Uterus (tissue), 4 donors: Measurements from ENCODE around the gene LHPP. TPM values are rescaled to one million over a fixed set of nuclear protein-coding genes. Genes with fewer than 3 reads are reported as not detected.
A peak's percentile ranks its signal among the peaks of the same experiment; 100 is the strongest.

ENCODE experiments used
- DNase-seq, 2 donors: peaks; one replicate each; pipeline ENCODE4 v3.0.0-alpha.2; 2019 to 2020
- H3K27ac ChIP-seq, 2 donors: fragments of 200-600 bp; sonication (generic); 1 replicate in 1 of 2; 2 replicates in 1 of 2; pipeline ENCODE4 v1.5.1; 2016 to 2018
- H3K27me3 ChIP-seq, 2 donors: fragments of 200-600 bp; sonication (generic); one replicate each; pipeline ENCODE4 v1.5.1; 2018 to 2019; ENCODE audit warnings: control low read depth in 1 of 2
- H3K36me3 ChIP-seq, 2 donors: fragments of 200-600 bp; sonication (generic); one replicate each; pipeline ENCODE4 v1.5.1; 2019; ENCODE audit warnings: control low read depth in 1 of 2
- H3K4me1 ChIP-seq, 2 donors: fragments of 200-600 bp; sonication (generic); one replicate each; pipeline ENCODE4 v1.5.1; 2018 to 2019; ENCODE audit warnings: control low read depth in 1 of 2
- H3K4me3 ChIP-seq, 2 donors: fragments of 200-600 bp; sonication (generic); 1 replicate in 1 of 2; 2 replicates in 1 of 2; pipeline ENCODE4 v1.5.1; 2018 to 2019; ENCODE audit warnings: mild to moderate bottlenecking in 1 of 2
- H3K9me3 ChIP-seq, 2 donors: fragments of 200-600 bp; sonication (generic); one replicate each; pipeline ENCODE4 v1.5.1; 2019; ENCODE audit warnings: control low read depth in 1 of 2
- CTCF ChIP-seq, 4 experiments: fragments of 200-600 bp in 2 of 4; fragments of 450-650 bp in 2 of 4; sonication (generic) in 2 of 4; IDR thresholded peaks; one replicate each; pipeline ENCODE4 v1.5.1; 2016 to 2019; ENCODE audit warnings: antibody characterized with exemption in 4 of 4, mild to moderate bottlenecking in 2 of 4, moderate library complexity in 1 of 4
- POLR2A ChIP-seq, 2 donors: fragments of 450-650 bp; IDR thresholded peaks; one replicate each; pipeline ENCODE4 v1.6.1; 2016; ENCODE audit warnings: antibody characterized with exemption in 2 of 2, mild to moderate bottlenecking in 1 of 2, moderate library complexity in 1 of 2
- intact Hi-C: fragments of 100-400 bp; cut with DNase I; formaldehyde crosslinking; loops from one replicate; pipeline ENCODE4 v1.15.1; 2023; ENCODE audit warnings: low total_unique reads
- total RNA-seq, 4 donors: library from RNA; depleted of rRNA in 3 of 4; stranded (reverse); fragments of >200 nt in 3 of 4; gene quantifications; one replicate each; pipeline versions ENCODE4 v1.1.0 to v1.2.4, GENCODE V29; 2014 to 2023
- donor health status: DM: yes; HTN: yes; CAD: no.

LHPP gene
- total RNA-seq, 4 donors from 2014 or later, result 0.51 to 23.2 (median 15.3) TPM; not detected in 1

- peaks cover 17 to 45% of the 10 kb centered on the region in 2 donors for H3K4me1 ChIP-seq
- intact Hi-C loops, result no loop called here
- no peak for TF ChIP-seq CTCF (IDR thresholded peaks at IDR 0.05)
- no peak for TF ChIP-seq POLR2A (IDR thresholded peaks at IDR 0.05)
- no peak for DNase-seq
- H3K27me3 ChIP-seq, result no peaks in the 10 kb centered on the region
- no peaks in the 10 kb centered on the region for H3K9me3 ChIP-seq
- peak overlapping the region in 1 of 2 donors; percentile 84 for H3K27ac ChIP-seq
- no peak overlapping the region for H3K4me3 ChIP-seq
- no peaks in the 10 kb centered on the region for H3K36me3 ChIP-seq
These were observed 188.6 kb downstream of the LHPP start for GRCh38 chr10:124650263-124650662.

GRCh38 chr10:124650820-124651401, 189.3 kb downstream of the LHPP start:
- Histone ChIP-seq H3K9me3 (no peaks in the 10 kb centered on the region), H3K36me3 (no peaks in the 10 kb centered on the region), H3K4me1 (peaks cover 17 to 39% of the 10 kb centered on the region in 2 donors), H3K27ac (peak overlapping the region; percentile 23 to 84), H3K4me3 (no peak overlapping the region), H3K27me3 (no peaks in the 10 kb centered on the region)
- no peak for DNase-seq
- TF ChIP-seq POLR2A (IDR thresholded peaks at IDR 0.05) (no peak), CTCF (IDR thresholded peaks at IDR 0.05) (no peak)
- intact Hi-C loops, result no loop called here

GRCh38 chr10:124651402-124651891, 189.8 kb downstream of the LHPP start:
- Histone ChIP-seq H3K27ac (peak overlapping the region; percentile 23 to 84), H3K4me3 (no peak overlapping the region), H3K36me3 (no peaks in the 10 kb centered on the region), H3K9me3 (no peaks in the 10 kb centered on the region), H3K4me1 (peaks cover 13 to 34% of the 10 kb centered on the region in 2 donors), H3K27me3 (no peaks in the 10 kb centered on the region)
- intact Hi-C loops, result no loop called here
- TF ChIP-seq CTCF (IDR thresholded peaks at IDR 0.05) (no peak), POLR2A (IDR thresholded peaks at IDR 0.05) (no peak)
- DNase-seq, result no peak

GRCh38 chr10:124652200-124652599, 190.6 kb downstream of the LHPP start:
- H3K27me3 ChIP-seq, result no peaks in the 10 kb centered on the region
- no peak for DNase-seq
- no peaks in the 10 kb centered on the region for H3K9me3 ChIP-seq
- no peak for TF ChIP-seq POLR2A (IDR thresholded peaks at IDR 0.05)
- TF ChIP-seq CTCF (IDR thresholded peaks at IDR 0.05), result no peak
- H3K4me1 ChIP-seq, result peaks cover 13 to 26% of the 10 kb centered on the region in 2 donors
- H3K27ac ChIP-seq, result no peak overlapping the region
- H3K4me3 ChIP-seq, result no peak overlapping the region
- intact Hi-C loops, result no loop called here
- H3K36me3 ChIP-seq, result no peaks in the 10 kb centered on the region

- TF ChIP-seq POLR2A (IDR thresholded peaks at IDR 0.05) (no peak), CTCF (IDR thresholded peaks at IDR 0.05) (no peak)
- H3K27me3 ChIP-seq, result no peaks in the 10 kb centered on the region
- H3K36me3 ChIP-seq, result no peaks in the 10 kb centered on the region
- H3K4me1 ChIP-seq, result peaks cover 13 to 21% of the 10 kb centered on the region in 2 donors
- intact Hi-C loops, result no loop called here
- H3K27ac ChIP-seq, result peak overlapping the region in 1 of 2 donors; percentile 60
- no peaks in the 10 kb centered on the region for H3K9me3 ChIP-seq
- H3K4me3 ChIP-seq, result no peak overlapping the region
- no peak for DNase-seq
These were observed 191.1 kb downstream of the LHPP start for GRCh38 chr10:124652701-124653100.
